Measurements from ENCODE around the gene TAB2. TPM values are rescaled to one million over a fixed set of nuclear protein-coding genes. Genes with fewer than 3 reads are reported as not detected.
"Not testable (repeated sequence)": the region's sequence is repeated elsewhere in the genome, so short reads cannot be mapped to it uniquely, and the experiment has no call there.

Gene TAB2
- polyA plus RNA-seq, 1 donor from 2014 or later, result 8.1 TPM

GRCh38 chr6:149320016-149320415 is 2.5 kb downstream of the TAB2 start:
- Mint-ChIP-seq H3K4me3 (peak overlapping the region; percentile 82 to 94 (median 86)), H3K27ac (peak overlapping the region; percentile 39 to 94 (median 68)), H3K4me1 (peaks cover 40 to 45% (median 41%) of the 10 kb centered on the region in 3 donors)
- H3K27me3 Mint-ChIP-seq, H3K36me3 Mint-ChIP-seq, H3K9me3 Mint-ChIP-seq: not testable (repeated sequence)

- Mint-ChIP-seq H3K27ac (peak overlapping the region in 1 of 3 donors; percentile 48), H3K4me3 (peak overlapping the region in 3 of 4 donors; percentile 8 to 64 (median 17)), H3K36me3 (no peaks in the 10 kb centered on the region)
Observed at GRCh38 chr6:149320796-149321195, 3.3 kb downstream of the TAB2 start.

DNA sequence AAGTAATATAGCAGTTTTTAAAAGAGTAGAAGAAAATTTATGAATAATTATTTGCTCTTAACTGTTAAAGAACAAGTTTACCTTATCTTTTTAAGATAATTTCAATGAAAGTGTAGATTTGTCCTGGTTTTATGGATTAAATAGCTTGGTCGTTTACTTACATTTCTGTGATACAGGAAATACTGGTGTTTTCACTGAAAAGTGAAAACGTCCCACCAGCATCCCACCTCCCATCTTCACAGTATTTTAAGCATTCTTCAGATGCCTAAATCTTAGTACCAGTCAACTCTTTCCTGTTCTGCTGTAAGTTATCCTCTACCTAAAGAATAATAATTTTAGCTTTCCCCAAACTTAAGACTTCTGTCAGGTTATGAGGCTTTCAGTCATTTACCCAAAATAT is 5.8 kb downstream of the TAB2 start:
- Mint-ChIP-seq H3K27ac (peak overlapping the region in 2 of 3 donors; percentile 81 to 88), H3K9me3 (no peaks in the 10 kb centered on the region)

More at GRCh38 chr6:149320796-149321195, 3.3 kb downstream of the TAB2 start:
- Mint-ChIP-seq H3K4me1 (peaks cover 43 to 53% (median 43%) of the 10 kb centered on the region in 3 donors), H3K27me3 (no peaks in the 10 kb centered on the region), H3K9me3 (no peaks in the 10 kb centered on the region)

DNA sequence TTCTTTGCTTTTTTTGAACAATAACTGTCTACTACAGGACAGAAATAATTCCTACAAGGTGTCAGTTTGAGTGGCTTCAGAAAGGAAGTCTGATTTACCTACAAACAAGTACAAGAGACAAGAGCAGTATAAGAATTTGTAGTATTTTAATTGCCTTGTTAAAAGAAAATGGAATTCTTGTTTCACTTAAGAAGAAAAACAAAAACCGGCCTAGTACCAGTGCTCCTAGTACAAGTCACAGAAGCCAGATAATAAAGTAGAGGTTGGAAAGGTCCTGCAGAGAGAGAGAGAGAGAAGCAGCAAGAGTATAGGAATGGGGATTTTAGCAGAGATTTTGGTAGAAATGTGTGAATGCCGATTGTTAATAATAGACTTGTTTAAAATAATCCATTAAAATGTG is 6.4 kb downstream of the TAB2 start:
- Mint-ChIP-seq H3K27ac (peak overlapping the region in 1 of 3 donors; percentile 81), H3K4me1 (peaks cover 46 to 69% (median 52%) of the 10 kb centered on the region in 3 donors), H3K27me3 (no peaks in the 10 kb centered on the region)

More for the DNA sequence above, 5.8 kb downstream of the TAB2 start:
- no peak overlapping the region for H3K4me3 Mint-ChIP-seq
- H3K4me1 Mint-ChIP-seq, result peaks cover 46 to 64% (median 51%) of the 10 kb centered on the region in 3 donors
- H3K36me3 Mint-ChIP-seq, result no peaks in the 10 kb centered on the region
- H3K27me3 Mint-ChIP-seq, result no peaks in the 10 kb centered on the region

GRCh38 chr6:149324428-149324827 is 6.9 kb downstream of the TAB2 start:
- no peaks in the 10 kb centered on the region for H3K9me3 Mint-ChIP-seq
- H3K4me1 Mint-ChIP-seq, result peaks cover 46 to 69% (median 53%) of the 10 kb centered on the region in 3 donors
- no peak overlapping the region for H3K27ac Mint-ChIP-seq
- no peaks in the 10 kb centered on the region for H3K36me3 Mint-ChIP-seq
- no peaks in the 10 kb centered on the region for H3K27me3 Mint-ChIP-seq
- no peak overlapping the region for H3K4me3 Mint-ChIP-seq

More for the DNA sequence above, 6.4 kb downstream of the TAB2 start:
- H3K36me3 Mint-ChIP-seq, result no peaks in the 10 kb centered on the region
- no peak overlapping the region for H3K4me3 Mint-ChIP-seq
- no peaks in the 10 kb centered on the region for H3K9me3 Mint-ChIP-seq

DNA sequence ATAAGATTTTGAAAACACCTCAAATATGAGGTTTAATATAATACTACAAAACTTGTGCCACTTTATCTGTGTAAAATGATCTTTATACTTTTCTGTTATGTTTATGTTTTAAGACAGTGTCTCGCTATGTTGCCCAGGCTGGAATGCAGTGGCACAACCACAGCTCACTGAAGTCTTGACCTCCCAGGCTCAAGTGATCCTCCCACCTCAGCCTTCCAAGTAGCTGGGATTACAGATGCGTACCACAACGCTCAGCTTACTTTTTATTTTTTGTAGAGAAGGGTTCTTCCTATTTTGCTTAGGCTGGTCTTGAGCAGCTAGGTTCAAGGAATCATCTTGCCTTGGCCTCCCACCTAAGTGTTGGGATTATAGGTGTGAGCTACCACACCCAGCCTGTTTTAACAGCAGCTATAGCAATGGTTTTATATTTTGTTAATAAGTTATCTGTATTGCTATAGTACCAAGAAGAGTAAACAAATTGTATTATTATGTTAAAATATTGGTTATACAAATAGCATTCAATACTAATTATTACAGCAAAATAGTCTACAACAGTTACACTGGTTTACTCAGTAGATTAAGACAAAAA is 8.2 kb downstream of the TAB2 start:
- Mint-ChIP-seq H3K4me1 (peaks cover 45 to 72% (median 55%) of the 10 kb centered on the region in 3 donors), H3K27me3 (no peaks in the 10 kb centered on the region), H3K36me3 (no peaks in the 10 kb centered on the region), H3K9me3 (no peaks in the 10 kb centered on the region), H3K4me3 (no peak overlapping the region), H3K27ac (no peak overlapping the region)

DNA sequence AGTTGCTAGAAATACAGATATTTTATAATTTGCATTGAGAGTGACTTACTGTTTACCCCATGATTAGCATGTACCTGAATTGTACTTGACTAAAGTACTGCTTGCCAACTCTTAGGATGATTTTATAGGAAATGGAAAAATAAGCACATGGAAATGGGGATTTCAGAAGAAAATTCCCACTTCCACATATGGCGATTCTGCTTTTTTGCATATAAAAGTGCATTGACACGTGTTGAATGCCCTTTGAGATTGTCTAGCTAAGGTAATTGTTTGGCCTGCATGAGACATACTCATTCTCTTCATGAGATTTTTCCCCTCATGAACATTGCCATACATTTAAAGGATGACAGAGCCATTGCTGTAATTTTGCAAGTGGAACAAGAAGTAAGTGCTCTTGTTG is 10.1 kb downstream of the TAB2 start:
- H3K27ac Mint-ChIP-seq, result no peak overlapping the region
- H3K9me3 Mint-ChIP-seq, result no peaks in the 10 kb centered on the region
- no peaks in the 10 kb centered on the region for H3K36me3 Mint-ChIP-seq
- no peaks in the 10 kb centered on the region for H3K27me3 Mint-ChIP-seq
- H3K4me1 Mint-ChIP-seq, result peaks cover 57 to 77% (median 61%) of the 10 kb centered on the region in 3 donors
- no peak overlapping the region for H3K4me3 Mint-ChIP-seq

DNA sequence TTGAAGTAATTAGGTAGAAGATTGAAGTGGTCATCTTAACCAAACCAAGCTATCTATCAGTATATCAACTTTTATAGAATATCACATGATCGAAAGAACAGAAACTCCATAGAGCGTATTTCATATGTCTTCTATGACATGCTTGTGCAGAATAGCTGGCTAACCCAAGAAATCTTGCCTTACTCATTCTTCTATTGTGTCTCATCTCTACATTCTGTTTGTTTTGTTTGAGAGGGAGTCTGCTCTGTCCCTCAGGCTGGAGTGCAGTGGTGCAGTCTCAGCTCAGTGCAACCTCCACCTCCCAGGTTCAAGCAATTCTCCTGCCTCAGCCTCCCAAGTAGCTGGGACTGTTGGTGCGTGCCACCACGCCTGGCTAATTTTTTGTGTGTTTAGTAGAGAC is 10.6 kb downstream of the TAB2 start:
- no peak overlapping the region for H3K27ac Mint-ChIP-seq
- H3K4me1 Mint-ChIP-seq, result peaks cover 60 to 75% (median 61%) of the 10 kb centered on the region in 3 donors
- H3K36me3 Mint-ChIP-seq, result no peaks in the 10 kb centered on the region
- H3K4me3 Mint-ChIP-seq, result no peak overlapping the region
- no peaks in the 10 kb centered on the region for H3K27me3 Mint-ChIP-seq
- no peaks in the 10 kb centered on the region for H3K9me3 Mint-ChIP-seq

DNA sequence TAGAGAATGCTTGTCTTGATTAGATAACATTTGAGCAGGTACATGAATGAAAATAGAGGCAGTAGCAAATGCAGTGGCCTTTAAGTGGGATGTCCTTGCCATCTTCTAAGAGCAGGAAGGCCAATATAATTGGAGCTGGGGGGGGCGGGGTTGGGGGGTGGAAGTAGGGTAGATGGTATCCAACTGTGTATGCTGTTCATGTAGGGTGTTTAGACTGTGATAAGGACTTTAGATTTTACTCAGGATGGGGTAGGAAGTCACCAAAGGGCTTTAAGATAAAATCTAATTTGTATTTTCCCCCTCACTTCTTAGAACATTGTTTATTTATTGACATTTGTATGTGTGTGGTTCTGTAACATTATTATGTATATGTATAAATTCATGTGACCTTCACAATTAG is 12.0 kb downstream of the TAB2 start:
- Mint-ChIP-seq H3K36me3 (no peaks in the 10 kb centered on the region), H3K4me1 (peaks cover 63 to 75% (median 66%) of the 10 kb centered on the region in 3 donors), H3K4me3 (peak overlapping the region in 2 of 4 donors; percentile 7 to 39), H3K27ac (no peak overlapping the region), H3K27me3 (no peaks in the 10 kb centered on the region), H3K9me3 (no peaks in the 10 kb centered on the region)

DNA sequence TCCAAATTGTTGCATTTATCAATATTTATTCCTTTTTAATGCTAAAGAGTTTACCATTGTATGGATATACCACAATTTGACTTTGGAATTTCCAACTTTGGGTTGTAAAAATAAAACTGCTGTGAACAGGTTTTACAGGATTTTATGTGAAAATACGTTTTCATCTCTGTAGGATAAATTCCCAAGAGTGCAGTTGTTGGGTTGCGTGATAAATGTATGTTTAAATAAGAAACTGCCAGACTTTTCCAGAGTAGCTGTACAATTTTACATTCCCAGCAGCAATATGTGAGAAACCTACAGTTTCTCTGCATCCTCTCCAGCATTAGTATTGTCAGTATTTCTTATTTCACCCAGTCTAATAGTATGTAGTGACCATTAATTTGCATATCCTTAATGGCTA is 12.6 kb downstream of the TAB2 start:
- no peaks in the 10 kb centered on the region for H3K36me3 Mint-ChIP-seq
- H3K4me3 Mint-ChIP-seq, result peak overlapping the region in 1 of 4 donors; percentile 52
- H3K27me3 Mint-ChIP-seq, result no peaks in the 10 kb centered on the region
- peaks cover 64 to 76% (median 68%) of the 10 kb centered on the region in 3 donors for H3K4me1 Mint-ChIP-seq
- H3K27ac Mint-ChIP-seq, result no peak overlapping the region
- no peaks in the 10 kb centered on the region for H3K9me3 Mint-ChIP-seq

- Mint-ChIP-seq H3K36me3 (no peaks in the 10 kb centered on the region), H3K27me3 (no peaks in the 10 kb centered on the region), H3K4me1 (peaks cover 67 to 74% (median 73%) of the 10 kb centered on the region in 3 donors), H3K4me3 (peak overlapping the region in 2 of 4 donors; percentile 19 to 29), H3K9me3 (no peaks in the 10 kb centered on the region), H3K27ac (peak overlapping the region in 1 of 3 donors; percentile 5)
Observed at GRCh38 chr6:149331043-149331807, 13.7 kb downstream of the TAB2 start.

- H3K4me3 Mint-ChIP-seq, result peak overlapping the region in 1 of 4 donors; percentile 19
- no peaks in the 10 kb centered on the region for H3K36me3 Mint-ChIP-seq
- no peaks in the 10 kb centered on the region for H3K9me3 Mint-ChIP-seq
- H3K27ac Mint-ChIP-seq, result no peak overlapping the region
- H3K4me1 Mint-ChIP-seq, result peaks cover 70 to 78% (median 77%) of the 10 kb centered on the region in 3 donors
- no peaks in the 10 kb centered on the region for H3K27me3 Mint-ChIP-seq
Observed at GRCh38 chr6:149331871-149332270, 14.4 kb downstream of the TAB2 start.

DNA sequence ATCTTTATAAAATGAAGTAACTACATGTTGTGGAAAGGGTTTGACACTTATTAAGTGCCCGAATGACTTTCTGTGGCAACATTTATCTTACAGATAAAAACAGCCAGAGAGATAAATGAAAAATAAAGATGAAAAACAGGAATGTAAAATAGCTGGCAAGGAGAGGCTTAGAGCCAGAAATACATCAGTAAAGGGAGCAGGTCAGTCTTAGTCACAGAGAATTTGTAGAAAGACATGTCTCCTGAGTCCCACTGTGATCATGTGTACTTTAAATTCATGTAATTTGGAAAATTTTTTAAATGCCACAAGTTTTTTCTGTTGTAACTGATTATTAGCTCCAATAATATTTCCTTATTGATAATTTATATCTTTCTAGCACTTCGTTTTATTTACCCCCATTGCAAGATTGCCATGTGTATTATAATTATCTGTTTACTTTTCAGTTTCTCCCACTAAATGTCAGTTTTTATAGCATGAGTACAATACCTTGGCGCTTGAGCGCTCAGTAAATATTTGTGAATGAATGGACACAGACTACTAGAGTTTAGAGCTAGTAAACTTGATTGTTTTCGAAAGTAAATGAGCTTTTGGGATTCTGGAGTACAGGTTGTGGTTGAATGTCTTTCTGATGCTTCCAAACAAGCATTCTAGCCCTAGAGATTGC is 15.2 kb downstream of the TAB2 start:
- Mint-ChIP-seq H3K9me3 (no peaks in the 10 kb centered on the region), H3K4me3 (peak overlapping the region in 1 of 4 donors; percentile 18), H3K27ac (no peak overlapping the region), H3K4me1 (peaks cover 72 to 83% (median 81%) of the 10 kb centered on the region in 3 donors), H3K36me3 (no peaks in the 10 kb centered on the region), H3K27me3 (no peaks in the 10 kb centered on the region)

GRCh38 chr6:149333266-149333620 is 15.7 kb downstream of the TAB2 start:
- Mint-ChIP-seq H3K9me3 (no peaks in the 10 kb centered on the region), H3K4me3 (no peak overlapping the region), H3K4me1 (peaks cover 72 to 85% (median 81%) of the 10 kb centered on the region in 3 donors), H3K27me3 (no peaks in the 10 kb centered on the region), H3K27ac (peak overlapping the region in 1 of 3 donors; percentile 23), H3K36me3 (no peaks in the 10 kb centered on the region)

- H3K9me3 Mint-ChIP-seq, result no peaks in the 10 kb centered on the region
- H3K27me3 Mint-ChIP-seq, result no peaks in the 10 kb centered on the region
- H3K4me3 Mint-ChIP-seq, result peak overlapping the region in 1 of 4 donors; percentile 19
- peaks cover 3% of the 10 kb centered on the region for H3K36me3 Mint-ChIP-seq
- H3K27ac Mint-ChIP-seq, result peak overlapping the region in 1 of 3 donors; percentile 51
- peaks cover 66 to 85% (median 77%) of the 10 kb centered on the region in 3 donors for H3K4me1 Mint-ChIP-seq
Observed at GRCh38 chr6:149334201-149334600, 16.7 kb downstream of the TAB2 start.
